HG02884 (cell line): Measurements from ENCODE around the gene ATG7.
"Not testable (repeated sequence)": the region's sequence is repeated elsewhere in the genome, so short reads cannot be mapped to it uniquely, and the experiment has no call there.

Source experiments
- ATAC-seq: cut with Tn5 transposase; IDR thresholded peaks from one replicate; pipeline ENCODE4 v1.9.1; 2021; ENCODE audit warnings: mild to moderate bottlenecking, moderate library complexity; ENCODE audit not compliant: unreplicated experiment

Gene ATG7

DNA sequence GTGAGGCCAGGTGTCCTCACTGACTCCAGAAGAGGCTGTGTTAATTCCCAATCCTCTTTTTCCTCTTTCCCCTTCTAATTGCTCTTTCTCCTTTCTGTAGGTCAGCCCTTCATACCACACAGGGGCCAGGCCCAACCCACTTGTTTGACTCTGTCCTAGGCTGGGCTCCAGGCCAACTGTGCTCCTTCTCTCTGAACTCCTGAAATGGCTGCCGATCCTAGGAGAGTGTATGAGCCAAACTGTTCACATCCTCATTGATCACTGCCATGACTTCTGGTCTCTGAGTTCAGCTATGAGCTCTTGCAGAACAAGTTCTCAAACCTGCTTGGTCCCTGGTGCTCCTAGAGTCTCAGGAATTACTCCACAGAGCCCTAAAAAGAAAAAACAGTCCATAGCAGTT is 226.4 kb downstream of the ATG7 start:
- ATAC-seq = no peak

DNA sequence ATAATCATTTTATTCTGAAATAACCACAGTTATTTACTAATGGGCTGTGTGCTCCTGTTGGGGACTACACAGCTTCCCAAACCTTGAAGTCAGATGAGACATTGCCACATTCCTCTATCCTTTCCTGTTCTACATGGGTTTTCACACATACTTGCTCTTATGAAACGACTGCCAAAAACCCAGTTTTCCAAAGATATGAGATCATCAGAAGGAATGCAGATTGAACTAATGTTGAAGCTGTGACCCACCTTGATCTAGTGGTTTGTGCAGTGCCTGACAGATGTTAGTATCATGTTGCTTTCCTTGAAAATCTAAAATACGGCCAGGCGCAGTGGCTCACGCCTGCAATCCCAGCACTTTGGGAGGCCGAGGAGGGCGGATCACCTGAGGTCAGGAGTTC is 226.9 kb downstream of the ATG7 start:
- ATAC-seq = no peak

DNA sequence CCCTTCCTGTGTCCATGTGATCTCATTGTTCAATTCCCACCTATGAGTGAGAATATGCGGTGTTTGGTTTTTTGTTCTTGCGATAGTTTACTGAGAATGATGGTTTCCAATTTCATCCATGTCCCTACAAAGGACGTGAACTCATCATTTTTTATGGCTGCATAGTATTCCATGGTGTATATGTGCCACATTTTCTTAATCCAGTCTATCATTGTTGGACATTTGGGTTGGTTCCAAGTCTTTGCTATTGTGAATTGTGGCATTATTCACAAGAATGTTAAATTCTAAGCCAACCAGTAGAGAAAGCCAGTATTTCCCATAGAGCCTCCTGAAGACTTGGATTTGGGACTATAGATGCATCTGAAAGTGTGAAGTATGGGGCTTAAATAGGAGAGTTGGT is 230.2 kb downstream of the ATG7 start:
- ATAC-seq = not testable (repeated sequence)

- ATAC-seq = no peak
These were observed 235.5 kb downstream of the ATG7 start for GRCh38 chr3:11507719-11508118.

DNA sequence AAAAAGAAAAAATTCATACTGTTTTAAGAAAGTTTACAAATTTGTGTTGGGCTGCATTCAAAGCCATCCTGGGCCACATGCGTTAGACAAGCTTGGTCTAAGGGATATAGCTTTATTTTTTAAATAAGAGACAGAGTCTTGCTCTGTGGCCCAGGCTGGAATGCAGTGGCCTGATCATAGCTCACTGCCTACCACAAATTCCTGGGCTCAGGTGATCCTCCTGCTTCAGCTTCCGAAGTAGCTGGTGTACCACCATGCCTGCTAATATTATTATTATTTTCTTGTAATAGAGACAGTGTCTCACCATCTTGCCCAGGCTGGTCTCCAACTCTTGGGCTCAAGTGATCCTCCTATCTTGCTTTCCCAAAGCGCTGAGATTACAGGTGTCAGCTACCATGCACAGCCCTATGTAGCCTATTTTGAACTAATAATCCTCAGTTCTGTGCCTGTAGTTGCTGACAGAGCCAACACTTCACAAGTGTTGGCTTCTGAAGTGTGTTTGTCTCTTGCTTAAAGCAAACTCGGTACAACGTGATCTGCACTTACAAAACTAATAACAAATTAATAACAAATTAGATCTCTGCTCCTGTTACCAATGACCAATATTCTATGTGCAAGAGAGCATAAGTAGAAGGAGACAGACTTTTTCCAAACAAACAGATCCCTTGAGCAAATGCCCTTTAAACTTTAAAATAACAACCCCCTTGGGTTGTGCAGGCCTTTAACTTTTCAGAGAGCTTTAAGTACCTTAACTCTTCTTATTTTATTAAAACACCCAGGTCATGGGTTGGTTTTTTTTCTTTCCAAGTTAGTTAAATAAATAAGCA is 236.4 kb downstream of the ATG7 start:
- no peak for ATAC-seq

- no peak for ATAC-seq
These were observed 237.2 kb downstream of the ATG7 start for GRCh38 chr3:11509173-11510000.

DNA sequence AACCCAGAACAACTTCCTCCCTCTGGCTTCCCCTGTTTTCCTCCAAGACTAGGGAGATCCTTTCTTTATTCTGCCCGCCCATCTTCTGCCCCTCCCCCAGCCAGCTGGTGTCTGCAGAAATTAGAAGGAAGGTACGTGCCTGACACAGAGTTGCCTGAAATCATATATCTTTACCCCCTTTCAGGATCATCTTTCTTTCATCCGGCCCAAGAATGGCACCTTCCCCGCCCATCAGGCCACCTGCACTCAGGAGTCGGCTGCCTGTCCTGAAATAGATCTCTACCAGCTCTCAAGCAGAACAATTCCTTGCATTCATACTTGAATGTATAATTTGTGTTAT is 237.8 kb downstream of the ATG7 start:
- no peak for ATAC-seq

DNA sequence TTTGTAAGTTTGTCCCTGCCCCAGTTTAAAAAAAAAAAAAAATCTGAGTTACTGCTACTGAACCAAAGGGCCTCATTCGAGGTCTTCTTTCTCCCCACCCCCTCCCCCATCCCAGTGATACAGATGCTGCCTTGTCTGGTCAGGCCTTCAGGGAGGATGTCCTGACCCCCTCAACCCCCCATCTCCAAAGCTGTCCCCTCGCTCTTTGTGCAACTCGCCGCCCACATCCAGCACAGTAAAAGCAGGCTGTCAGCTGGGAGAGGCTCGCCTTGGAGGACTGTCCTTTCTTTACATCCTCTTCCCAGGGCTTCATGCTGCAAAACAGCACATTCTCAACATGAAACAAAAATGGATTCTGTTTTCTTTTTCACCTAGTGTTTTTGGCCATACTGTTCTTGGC is 238.2 kb downstream of the ATG7 start:
- no peak for ATAC-seq

- ATAC-seq = not testable (repeated sequence)
These were observed 239.4 kb downstream of the ATG7 start for GRCh38 chr3:11511606-11512005.

DNA sequence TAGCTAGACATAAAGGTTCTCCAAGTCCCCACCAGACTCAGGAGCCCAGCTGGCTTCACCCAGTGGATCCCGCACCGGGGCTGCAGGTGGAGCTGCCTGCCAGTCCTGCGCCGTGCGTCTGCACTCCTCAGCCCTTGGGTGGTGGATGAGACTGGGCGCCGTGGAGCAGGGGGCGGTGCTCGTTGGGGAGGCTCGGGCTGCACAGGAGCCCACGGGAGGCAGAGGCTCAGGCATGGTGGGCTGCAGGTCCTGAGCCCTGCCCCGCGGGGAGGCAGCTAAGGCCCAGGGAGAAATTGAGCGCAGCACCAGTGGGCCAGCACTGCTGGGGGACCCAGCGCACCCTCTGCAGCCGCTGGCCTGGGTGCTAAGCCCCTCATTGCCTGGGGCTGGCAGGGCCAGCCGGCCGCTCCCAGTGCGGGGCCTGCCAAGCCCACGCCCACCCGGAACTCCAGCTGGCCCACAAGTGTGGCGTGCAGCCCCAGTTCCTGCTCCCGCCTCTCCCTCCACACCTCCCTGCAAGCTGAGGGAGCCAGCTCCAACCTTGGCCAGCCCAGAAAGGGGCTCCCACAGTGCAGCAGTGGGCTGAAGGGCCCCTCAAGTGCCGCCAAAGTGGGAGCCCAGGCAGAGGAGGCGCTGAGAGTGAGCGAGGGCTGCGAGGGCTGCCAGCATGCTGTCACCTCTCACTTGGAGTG is 241.1 kb downstream of the ATG7 start:
- not testable (repeated sequence) for ATAC-seq

DNA sequence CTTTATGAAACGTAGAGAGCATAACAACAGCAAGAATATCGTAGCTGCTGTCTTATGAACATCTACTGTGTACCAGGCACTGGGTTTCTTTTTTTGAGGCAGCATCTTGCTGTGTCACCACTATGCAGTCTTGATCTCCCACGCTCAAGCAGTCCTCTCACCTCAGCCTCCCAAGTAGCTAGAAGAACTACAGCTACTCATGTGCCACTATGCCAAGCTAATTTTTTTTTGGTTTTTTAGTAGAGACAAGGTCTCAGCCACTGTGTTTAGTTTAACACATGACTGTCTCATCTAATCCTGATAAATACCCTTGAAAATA is 241.6 kb downstream of the ATG7 start:
- ATAC-seq = no peak

- ATAC-seq = no peak
These were observed 242.1 kb downstream of the ATG7 start for GRCh38 chr3:11514191-11514821.

- no peak for ATAC-seq
These were observed 245.4 kb downstream of the ATG7 start for GRCh38 chr3:11517601-11518000.

DNA sequence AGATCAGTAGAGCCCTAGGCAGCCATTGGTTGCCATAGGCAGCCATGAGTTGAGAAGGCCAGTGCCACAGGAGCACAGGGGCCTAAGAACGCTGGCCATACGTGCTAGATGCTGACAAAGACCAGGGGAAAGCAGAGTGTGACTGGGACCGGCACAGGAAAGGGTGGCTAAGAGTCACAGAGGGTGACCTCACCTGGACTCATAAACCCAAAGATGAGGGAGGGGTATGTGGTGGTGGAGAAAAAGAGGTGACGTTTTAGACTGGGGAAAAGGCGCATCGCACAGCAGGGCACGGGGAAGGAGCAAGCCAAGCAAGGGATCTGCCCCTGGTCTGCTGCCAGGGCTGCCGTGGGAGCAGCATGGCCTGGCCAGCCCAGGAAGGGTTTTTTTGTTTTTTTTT is 249.0 kb downstream of the ATG7 start:
- no peak for ATAC-seq

DNA sequence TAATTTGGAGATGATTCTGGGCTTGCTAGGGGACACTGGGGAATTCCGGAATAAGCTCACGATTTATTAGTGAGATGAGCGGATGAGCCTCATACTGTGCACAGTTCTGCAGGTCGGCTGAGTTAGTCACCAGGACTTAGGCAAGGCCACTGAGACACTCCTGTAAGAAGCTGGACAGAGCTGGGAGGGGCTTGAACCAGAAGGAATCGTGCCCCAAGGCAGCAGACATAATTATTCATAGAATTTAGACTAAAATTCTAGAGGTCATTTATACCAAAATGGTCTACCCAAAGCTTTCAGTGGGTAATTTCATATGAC is 250.2 kb downstream of the ATG7 start:
- no peak for ATAC-seq

- no peak for ATAC-seq
These were observed 250.9 kb downstream of the ATG7 start for GRCh38 chr3:11522953-11523571.

DNA sequence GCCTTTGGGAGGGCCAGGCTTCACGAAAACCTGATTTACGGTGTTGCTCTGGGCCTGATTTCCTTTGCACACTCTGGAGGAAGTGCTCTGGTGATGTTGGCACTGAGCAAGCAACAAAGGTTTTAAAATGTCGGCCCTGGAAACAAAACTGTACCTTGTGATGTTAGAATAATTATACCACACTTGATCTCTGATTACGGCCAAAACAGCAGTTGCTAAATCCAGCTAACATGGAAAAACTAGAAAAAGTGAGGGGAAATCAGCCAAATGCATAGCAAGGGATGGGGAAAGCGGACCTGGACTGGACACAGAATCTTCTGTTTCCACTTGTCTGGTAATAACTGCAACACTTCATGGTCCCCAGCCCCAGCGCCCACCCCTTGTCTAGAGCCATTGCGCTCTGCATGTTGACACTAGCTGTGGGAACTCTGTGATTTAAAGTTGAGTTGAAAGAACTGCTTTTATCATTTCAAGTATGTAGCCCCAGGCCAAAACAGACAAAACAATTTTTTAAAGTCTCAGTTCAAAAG is 251.4 kb downstream of the ATG7 start:
- ATAC-seq = no peak

DNA sequence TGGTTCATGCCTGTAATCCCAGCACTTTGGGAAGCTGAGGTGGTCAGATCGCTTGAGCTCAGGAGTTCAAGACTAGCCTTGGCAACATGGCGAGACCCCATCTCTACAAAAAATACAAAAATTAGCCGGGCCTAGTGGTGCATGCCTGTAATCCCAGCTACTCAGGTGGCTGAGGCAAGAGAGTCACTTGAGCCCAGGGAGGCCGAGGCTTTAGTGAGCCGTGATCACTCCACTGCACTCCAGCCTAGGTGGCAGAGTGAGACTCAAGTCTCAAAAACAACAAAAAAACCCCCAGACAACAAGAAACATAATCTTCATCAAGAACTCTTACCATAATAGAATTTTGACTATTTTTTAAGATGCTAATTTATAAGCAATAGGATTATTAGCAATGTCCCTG is 253.9 kb downstream of the ATG7 start:
- not testable (repeated sequence) for ATAC-seq

DNA sequence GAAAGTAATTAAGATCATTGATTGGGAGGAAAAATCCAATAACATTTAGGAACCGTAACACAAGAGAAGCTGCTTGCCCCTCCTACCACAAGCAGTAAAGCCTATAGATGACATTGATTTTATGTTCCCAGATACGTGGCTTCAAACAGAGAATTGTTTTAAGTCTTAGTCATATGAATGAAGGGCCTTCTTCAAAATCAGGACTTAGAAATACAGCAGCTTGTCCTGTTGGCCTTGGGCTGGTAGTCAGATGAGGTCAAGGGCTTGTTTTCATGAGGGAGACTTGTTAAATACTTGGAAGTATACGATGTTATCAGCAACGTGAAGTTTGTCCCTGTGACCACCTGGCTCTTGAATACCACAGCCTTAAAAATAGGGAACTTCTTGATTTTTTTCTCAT is 257.1 kb downstream of the ATG7 start:
- ATAC-seq = no peak

DNA sequence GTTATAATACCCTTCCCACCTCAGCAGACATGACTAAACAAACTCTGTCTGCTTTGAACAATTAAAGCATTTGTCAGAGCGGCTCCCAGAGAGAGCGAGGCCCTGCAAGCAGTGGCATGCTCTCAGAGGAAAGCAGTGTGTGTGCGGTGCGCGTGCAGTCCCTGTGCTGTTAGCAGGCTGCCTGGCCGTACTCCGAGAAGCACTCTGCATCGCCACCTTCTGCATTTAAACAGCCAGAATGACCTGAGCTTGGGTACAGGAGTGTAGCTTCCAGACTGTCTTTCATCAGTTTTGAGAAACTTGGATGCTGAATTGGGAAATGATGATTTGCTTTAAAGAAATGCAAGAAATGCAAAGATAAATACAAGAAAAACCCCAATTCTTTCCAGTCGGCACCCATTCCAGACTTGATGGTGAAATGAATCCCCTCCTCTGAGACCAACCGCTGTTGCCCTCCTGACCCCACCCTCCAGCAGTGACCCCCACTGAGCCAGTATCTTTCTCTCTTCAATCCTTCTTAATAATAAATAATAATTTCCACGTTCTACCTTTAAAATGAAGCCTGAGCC is 258.0 kb downstream of the ATG7 start:
- no peak for ATAC-seq
